ENCODE results near the gene DUOX1. TPM values are rescaled to one million over a fixed set of nuclear protein-coding genes. Genes with fewer than 3 reads are reported as not detected.

DUOX1 gene
- total and polyA plus RNA-seq, 9 of the 15 experiments (the other 6 are each of a cell fraction or from before 2014, with no cell fraction given) = 0.01 to 0.22 (median 0.01) TPM; not detected in 6

- TF ChIP-seq RBM22 (IDR thresholded peaks at IDR 0.05; ENCODE audit: low read depth, low read length, poor library complexity, severe bottlenecking) = no peak
- TF ChIP-seq AFF1 (IDR thresholded peaks at IDR 0.05; ENCODE audit: low read depth in 1 of 2, partially characterized antibody in 2 of 2) = peak in 1 of 2 experiments; percentile 72
- no peak for TF ChIP-seq CAMTA2 (CRISPR knock-in tag; conservative IDR thresholded peaks at IDR 0.05)
- peak; percentile 62 for TF ChIP-seq CBFA2T3 (IDR thresholded peaks at IDR 0.05)
- no peak for TF ChIP-seq KAT8 (IDR thresholded peaks at IDR 0.05; ENCODE audit: low read depth)
- no peak for TF ChIP-seq SIX5 (IDR thresholded peaks at IDR 0.05; ENCODE audit: borderline replicate concordance in 1 of 2, insufficient read depth in 1 of 2, low read depth in 1 of 2, low read length in 2 of 2)
These were observed 70.4 kb downstream of the DUOX1 start (continued) for GRCh38 chr15:45200001-45200798.
